WTC11 (cell line): Measurements from ENCODE around the gene DRD2. TPM values are rescaled to one million over a fixed set of nuclear protein-coding genes. Genes with fewer than 3 reads are reported as not detected.

Experiments
- ATAC-seq: fragments of 200-7000 bp; cut with Tn5 transposase; 2 replicates; pipeline ENCODE4 v1.10.0; 2021; ENCODE audit warnings: mild to moderate bottlenecking, moderate library complexity
- CTCF ChIA-PET: fragments of 300-600 bp; sonication (Branson Sonifier 250); formaldehyde crosslinking; loops from one replicate; lab custom pipeline; 2021; ENCODE audit warnings: antibody characterized with exemption; lab: Charles Lee
- POLR2A ChIA-PET: fragments of 350-600 bp; sonication (Branson Sonifier 250); formaldehyde crosslinking; loops from one replicate; lab custom pipeline; 2021; ENCODE audit warnings: antibody characterized with exemption; lab: Charles Lee
- DNase-seq: peaks from one replicate; pipeline ENCODE4 v3.0.0; 2021; ENCODE audit warnings: low spot score
- H3K27ac Mint-ChIP-seq: 2 replicates; pipeline ENCODE4 v1.8.0; 2021; ENCODE audit warnings: mixed read lengths
- H3K27me3 Mint-ChIP-seq: 2 replicates; pipeline ENCODE4 v1.8.0; 2021; ENCODE audit warnings: low read depth, mild to moderate bottlenecking, moderate library complexity, mixed read lengths
- H3K36me3 Mint-ChIP-seq: 2 replicates; pipeline ENCODE4 v1.8.0; 2021; ENCODE audit warnings: mixed read lengths
- H3K4me1 Mint-ChIP-seq: 2 replicates; pipeline ENCODE4 v1.8.0; 2022; ENCODE audit warnings: mixed read lengths
- H3K4me3 Mint-ChIP-seq: 2 replicates; pipeline ENCODE4 v1.8.0; 2021; ENCODE audit warnings: mild to moderate bottlenecking, moderate library complexity, mixed read lengths
- H3K9me3 Mint-ChIP-seq: 2 replicates; pipeline ENCODE4 v1.8.0; 2021; ENCODE audit warnings: mixed read lengths
- CREB1 ChIP-seq: sonication (generic); formaldehyde crosslinking; IDR thresholded peaks from 2 replicates; pipeline ENCODE4 v1.8.0; 2023; ENCODE audit warnings: mild to moderate bottlenecking, missing genetic modification reagents
- CREM ChIP-seq: sonication (generic); formaldehyde crosslinking; IDR thresholded peaks from 2 replicates; pipeline ENCODE4 v1.8.1; 2022; ENCODE audit warnings: mild to moderate bottlenecking, missing genetic modification reagents, moderate library complexity
- E2F5 ChIP-seq: sonication (generic); formaldehyde crosslinking; IDR thresholded peaks from 2 replicates; pipeline ENCODE4 v1.8.1; 2022; ENCODE audit warnings: mild to moderate bottlenecking, moderate library complexity, missing genetic modification reagents
- FOXJ3 ChIP-seq: sonication (generic); formaldehyde crosslinking; IDR thresholded peaks from 2 replicates; pipeline ENCODE4 v1.9.0; 2021; ENCODE audit warnings: missing genetic modification reagents, mild to moderate bottlenecking, borderline replicate concordance
- FOXP1 ChIP-seq: sonication (generic); formaldehyde crosslinking; IDR thresholded peaks from 2 replicates; pipeline ENCODE4 v1.8.0; 2022; ENCODE audit warnings: missing genetic modification reagents, mild to moderate bottlenecking, moderate library complexity, borderline replicate concordance
- GRHL2 ChIP-seq: fragments of 250-450 bp; sonication (Bioruptor Pico); IDR thresholded peaks from 2 replicates; pipeline ENCODE4 v1.8.0; 2022; ENCODE audit warnings: mild to moderate bottlenecking, moderate library complexity; ENCODE audit not compliant: insufficient replicate concordance, severe bottlenecking
- GTF2I ChIP-seq: fragments of 250-450 bp; sonication (Bioruptor Pico); conservative IDR thresholded peaks from 2 replicates; pipeline ENCODE4 v1.4.0; 2021; ENCODE audit warnings: mild to moderate bottlenecking
- HMGXB4 ChIP-seq: sonication (generic); formaldehyde crosslinking; IDR thresholded peaks from 2 replicates; pipeline ENCODE4 v1.8.1; 2023; ENCODE audit warnings: mild to moderate bottlenecking, moderate library complexity, missing genetic modification reagents
- NR1H2 ChIP-seq: sonication (generic); formaldehyde crosslinking; IDR thresholded peaks from 2 replicates; pipeline ENCODE4 v1.9.0; 2021; ENCODE audit warnings: mild to moderate bottlenecking, moderate library complexity, missing genetic modification reagents
- TP53 ChIP-seq: sonication (generic); formaldehyde crosslinking; IDR thresholded peaks from 2 replicates; pipeline ENCODE4 v1.8.1; 2023; ENCODE audit warnings: mild to moderate bottlenecking, missing genetic modification reagents
- ZBTB43 ChIP-seq: sonication (generic); formaldehyde crosslinking; IDR thresholded peaks from 2 replicates; pipeline ENCODE4 v1.8.1; 2023; ENCODE audit warnings: mild to moderate bottlenecking, missing genetic modification reagents
- ZNF121 ChIP-seq: sonication (generic); formaldehyde crosslinking; IDR thresholded peaks from 2 replicates; pipeline ENCODE4 v1.8.0; 2023; ENCODE audit warnings: missing genetic modification reagents
- ZNF281 ChIP-seq: sonication (generic); formaldehyde crosslinking; IDR thresholded peaks from 2 replicates; pipeline ENCODE4 v1.8.0; 2023; ENCODE audit warnings: mild to moderate bottlenecking, missing genetic modification reagents
- ZNF423 ChIP-seq: fragments of 250-450 bp; sonication (Bioruptor Pico); IDR thresholded peaks from 2 replicates; pipeline ENCODE4 v2.1.2; 2022; ENCODE audit warnings: mild to moderate bottlenecking, moderate library complexity
- ZNF532 ChIP-seq: fragments of 250-450 bp; sonication (Bioruptor Pico); IDR thresholded peaks from 2 replicates; pipeline ENCODE4 v1.9.0; 2021; ENCODE audit warnings: mild to moderate bottlenecking, borderline replicate concordance
- ZSCAN18 ChIP-seq: fragments of 250-450 bp; sonication (Bioruptor Pico); IDR thresholded peaks from 2 replicates; pipeline ENCODE4 v2.1.2; 2022; ENCODE audit warnings: mild to moderate bottlenecking, moderate library complexity
- total RNA-seq: library from RNA; stranded (reverse); gene quantifications from 3 replicates; pipeline ENCODE4 v1.2.3, GENCODE V29; 2021
- TF ChIP-seq, protein P1 (sequence below): sonication (generic); formaldehyde crosslinking; IDR thresholded peaks from 2 replicates; pipeline ENCODE4 v1.8.0; 2022; ENCODE audit warnings: mild to moderate bottlenecking, missing genetic modification reagents

Gene DRD2
- total RNA-seq, 1 experiment from 2014 or later: 0.20 TPM

- TF ChIP-seq, protein P1, sequence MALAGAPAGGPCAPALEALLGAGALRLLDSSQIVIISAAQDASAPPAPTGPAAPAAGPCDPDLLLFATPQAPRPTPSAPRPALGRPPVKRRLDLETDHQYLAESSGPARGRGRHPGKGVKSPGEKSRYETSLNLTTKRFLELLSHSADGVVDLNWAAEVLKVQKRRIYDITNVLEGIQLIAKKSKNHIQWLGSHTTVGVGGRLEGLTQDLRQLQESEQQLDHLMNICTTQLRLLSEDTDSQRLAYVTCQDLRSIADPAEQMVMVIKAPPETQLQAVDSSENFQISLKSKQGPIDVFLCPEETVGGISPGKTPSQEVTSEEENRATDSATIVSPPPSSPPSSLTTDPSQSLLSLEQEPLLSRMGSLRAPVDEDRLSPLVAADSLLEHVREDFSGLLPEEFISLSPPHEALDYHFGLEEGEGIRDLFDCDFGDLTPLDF (CRISPR knock-in tag): no peak
- TF ChIP-seq GRHL2 (no peak), ZNF532 (no peak), E2F5 (no peak), ZNF281 (no peak), TP53 (CRISPR knock-in tag) (no peak)
Measured at GRCh38 chr11:113518716-113519495, 43.7 kb upstream of the DRD2 start (continued).

GRCh38 chr11:113517361-113517760, 42.2 kb upstream of the DRD2 start:
- 0 out of 2 replicates have a peak, but pooled peaks cover 6% of the 10 kb centered on the region for H3K9me3 Mint-ChIP-seq
- POLR2A ChIA-PET: no interaction called here
- peaks cover 4% of the 10 kb centered on the region; the same call in 1 of the 2 replicates for H3K27me3 Mint-ChIP-seq
- ATAC-seq (no peak), DNase-seq (no peak)
- H3K4me3 Mint-ChIP-seq: no peak overlapping the region
- no peaks in the 10 kb centered on the region for H3K4me1 Mint-ChIP-seq
- no peaks in the 10 kb centered on the region for H3K36me3 Mint-ChIP-seq
- CTCF ChIA-PET: no interaction called here
- no peak overlapping the region for H3K27ac Mint-ChIP-seq
- no peak for TF ChIP-seq CREB1 (CRISPR knock-in tag)
- no peak for TF ChIP-seq FOXJ3
- no peak for TF ChIP-seq GTF2I (CRISPR knock-in tag)
- no peak for TF ChIP-seq CREM (CRISPR knock-in tag)
- TF ChIP-seq ZNF532: no peak
- no peak for TF ChIP-seq ZBTB43 (CRISPR knock-in tag)
- TF ChIP-seq ZNF423 (CRISPR knock-in tag): no peak
- no peak for TF ChIP-seq ZNF121 (CRISPR knock-in tag)
- TF ChIP-seq ZSCAN18 (CRISPR knock-in tag): no peak
- no peak for TF ChIP-seq HMGXB4 (CRISPR knock-in tag)
- TF ChIP-seq FOXP1 (CRISPR knock-in tag): no peak
- no peak for TF ChIP-seq NR1H2
